DMS53 (cell line): ENCODE results near the gene TPPP.

ENCODE experiments used
- DNase-seq: peaks from one replicate; lab custom pipeline; 2025; lab: John Stamatoyannopoulos, UW

Gene TPPP

GRCh38 chr5:677131-678101 is 15.7 kb downstream of the TPPP start:
- no peak for DNase-seq

GRCh38 chr5:676699-677076 is 16.5 kb downstream of the TPPP start:
- DNase-seq = no peak

- peak; percentile 46 for DNase-seq
Observed at GRCh38 chr5:675871-676698, 17.1 kb downstream of the TPPP start.

GRCh38 chr5:675111-675870 is 17.9 kb downstream of the TPPP start:
- no peak for DNase-seq

GRCh38 chr5:674630-675011 is 18.5 kb downstream of the TPPP start:
- peak; percentile 76 for DNase-seq

- DNase-seq = peak; percentile 76
Observed at GRCh38 chr5:673831-674629, 19.1 kb downstream of the TPPP start.

GRCh38 chr5:673161-673830 is 19.9 kb downstream of the TPPP start:
- DNase-seq = peak; percentile 60

GRCh38 chr5:672329-673160 is 20.6 kb downstream of the TPPP start:
- DNase-seq = peak; percentile 99

- peak; percentile 93 for DNase-seq
Observed at GRCh38 chr5:671459-672328, 21.5 kb downstream of the TPPP start.

- peak; percentile 42 for DNase-seq
Observed at GRCh38 chr5:670396-671270, 22.5 kb downstream of the TPPP start.

GRCh38 chr5:669842-670395 is 23.2 kb downstream of the TPPP start:
- no peak for DNase-seq

GRCh38 chr5:669111-669841 is 23.9 kb downstream of the TPPP start:
- DNase-seq = peak; percentile 51

- DNase-seq = no peak
Observed at GRCh38 chr5:668283-668995, 24.7 kb downstream of the TPPP start.

GRCh38 chr5:666816-667498 is 26.2 kb downstream of the TPPP start:
- no peak for DNase-seq

GRCh38 chr5:665956-666711 is 27.0 kb downstream of the TPPP start:
- DNase-seq = no peak
